K562 (cell line): ENCODE measurements around the gene SUCNR1. TPM values are rescaled to one million over a fixed set of nuclear protein-coding genes. Genes with fewer than 3 reads are reported as not detected.

ENCODE experiments used
- BCOR ChIP-seq: fragments of 450-650 bp; IDR thresholded peaks from 2 replicates; pipeline ENCODE4 v1.6.1; 2016
- BRD9 ChIP-seq: fragments of 450-650 bp; IDR thresholded peaks from 2 replicates; pipeline ENCODE4 v1.6.1; 2018; ENCODE audit warnings: low read depth; ENCODE audit not compliant: partially characterized antibody
- CBFA2T3 ChIP-seq: fragments of 450-650 bp; IDR thresholded peaks from 2 replicates; pipeline ENCODE4 v1.6.1; 2017
- FOXA1 ChIP-seq: fragments of 450-650 bp; IDR thresholded peaks from 2 replicates; pipeline ENCODE4 v1.6.1; 2016; ENCODE audit warnings: mild to moderate bottlenecking, borderline replicate concordance
- KAT7 ChIP-seq: sonication (generic); formaldehyde crosslinking; IDR thresholded peaks from 2 replicates; pipeline ENCODE4 v1.8.0; 2022; ENCODE audit warnings: missing genetic modification reagents, mild to moderate bottlenecking, borderline replicate concordance
- KDM1A ChIP-seq, 2 experiments: fragments of 450-650 bp; IDR thresholded peaks; 2 replicates each; pipeline ENCODE4 v1.6.1; 2016; ENCODE audit warnings: mild to moderate bottlenecking in 2 of 2
- LEF1 ChIP-seq: fragments of 450-650 bp; IDR thresholded peaks from 2 replicates; pipeline ENCODE4 v1.6.1; 2016; ENCODE audit warnings: mild to moderate bottlenecking
- MTA1 ChIP-seq: fragments of 450-650 bp; IDR thresholded peaks from 2 replicates; pipeline ENCODE4 v1.6.1; 2017; ENCODE audit warnings: borderline replicate concordance
- PHF20 ChIP-seq: fragments of 450-650 bp; IDR thresholded peaks from 2 replicates; pipeline ENCODE4 v1.6.1; 2018; ENCODE audit not compliant: partially characterized antibody
- POLR3G ChIP-seq: IDR thresholded peaks from 2 replicates; pipeline ENCODE4 v1.6.1; 2011; ENCODE audit not compliant: insufficient read length, insufficient replicate concordance; ENCODE audit errors: extremely low read depth
- POU5F1 ChIP-seq: fragments of 150-350 bp; IDR thresholded peaks from 2 replicates; pipeline ENCODE4 v1.6.1; 2014; ENCODE audit warnings: borderline replicate concordance, low read length, low read depth, mild to moderate bottlenecking; ENCODE audit not compliant: partially characterized antibody
- SIN3B ChIP-seq: fragments of 450-650 bp; IDR thresholded peaks from 2 replicates; pipeline ENCODE4 v1.6.1; 2017; ENCODE audit warnings: low read depth, mild to moderate bottlenecking, moderate library complexity
- TAL1 ChIP-seq: fragments of 450-650 bp; IDR thresholded peaks from 2 replicates; pipeline ENCODE4 v1.6.1; 2016; ENCODE audit warnings: mild to moderate bottlenecking
- TCFL5 ChIP-seq: fragments of 250-450 bp; sonication (Bioruptor Pico); conservative IDR thresholded peaks from 2 replicates; pipeline ENCODE4 v1.6.1; 2021; ENCODE audit warnings: mild to moderate bottlenecking, moderate library complexity, matching md5 sums
- TRIM24 ChIP-seq, 2 experiments: fragments of 450-650 bp; IDR thresholded peaks; 2 replicates each; pipeline ENCODE4 v1.6.1; 2016
- ZNF311 ChIP-seq: fragments of 250-450 bp; sonication (Bioruptor Pico); IDR thresholded peaks from 2 replicates; pipeline ENCODE4 v1.4.0; 2020; ENCODE audit warnings: mild to moderate bottlenecking, moderate library complexity
- ZNF79 ChIP-seq: fragments of 250-450 bp; sonication (Bioruptor Pico); IDR thresholded peaks from 2 replicates; pipeline ENCODE4 v1.4.0; 2020; ENCODE audit warnings: low read depth, mild to moderate bottlenecking, moderate library complexity
- ZSCAN32 ChIP-seq: fragments of 450-650 bp; formaldehyde crosslinking; IDR thresholded peaks from 2 replicates; pipeline ENCODE4 v1.4.0; 2020; ENCODE audit warnings: mild to moderate bottlenecking, moderate library complexity
- polyA plus RNA-seq, 8 experiments: library from polyadenylated mRNA; depleted of rRNA in 4 of 8; stranded (reverse) in 5 of 8; unstranded in 3 of 8; fragments of >200 nt; fragmentation: Nextera tagmentation in 2 of 8; fragmentation: Illumina TruSeq in 1 of 8; extraction: Ambion mirVana in 2 of 8; extraction: Trizol in 1 of 8; gene quantifications; 2 replicates each; pipeline versions ENCODE4 v1.2.1 to v1.2.3, GENCODE V29; 2011 to 2014; ENCODE audit warnings: inconsistent platforms in 1 of 8, missing spikeins in 1 of 8
- total RNA-seq, 7 experiments: library from RNA; depleted of rRNA in 6 of 7; stranded (reverse); fragments of >200 nt in 6 of 7; fragmentation: Illumina TruSeq in 2 of 7; extraction: Trizol in 2 of 7; gene quantifications; 2 replicates each; pipeline versions ENCODE4 v1.2.1 to v1.2.3, GENCODE V29; 2011 to 2021; ENCODE audit warnings: low replicate concordance in 1 of 7
- TF ChIP-seq, protein P1 (sequence below): fragments of 450-650 bp; IDR thresholded peaks from 2 replicates; pipeline ENCODE4 v1.7.0; 2016; ENCODE audit warnings: borderline replicate concordance
- TF ChIP-seq, protein P2 (sequence below), 2 experiments: fragments of 450-650 bp in 1 of 2; IDR thresholded peaks; 2 replicates each; pipeline ENCODE4 v1.6.1; 2011 to 2017; ENCODE audit warnings: low read depth in 2 of 2, antibody characterized with exemption in 1 of 2, borderline replicate concordance in 1 of 2, low read length in 1 of 2, mild to moderate bottlenecking in 1 of 2, mixed read lengths in 1 of 2; ENCODE audit not compliant: control insufficient read depth in 1 of 2
- TF ChIP-seq, protein P3 (sequence below): fragments of 250-450 bp; sonication (Bioruptor Pico); IDR thresholded peaks from 2 replicates; pipeline ENCODE4 v1.5.0; 2020; ENCODE audit warnings: mild to moderate bottlenecking, borderline replicate concordance

The SUCNR1 gene
- total and polyA plus RNA-seq, 9 of the 15 experiments (the other 6 are each of a cell fraction or from before 2014, with no cell fraction given): 0.04 to 0.54 (median 0.13) TPM

DNA sequence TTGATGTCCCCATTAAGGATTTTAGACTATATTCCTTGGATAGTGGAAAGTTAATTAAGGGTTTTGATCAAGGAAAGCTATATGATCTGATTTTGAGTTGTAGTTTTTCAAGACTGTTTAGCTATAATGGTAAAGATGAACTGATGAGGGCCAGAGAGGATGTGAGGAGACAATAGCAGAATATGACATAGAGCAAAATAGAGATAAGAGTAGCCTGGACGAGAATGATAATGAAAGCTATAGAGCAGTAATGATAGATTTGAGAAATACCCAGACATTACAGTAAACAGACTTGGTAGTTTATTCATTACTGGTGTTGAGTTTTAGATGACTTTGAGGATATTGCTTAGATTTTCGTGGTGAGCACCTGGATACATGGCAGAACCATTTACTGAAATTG lies 3.8 kb downstream of the SUCNR1 start (continued):
- TF ChIP-seq, protein P1, sequence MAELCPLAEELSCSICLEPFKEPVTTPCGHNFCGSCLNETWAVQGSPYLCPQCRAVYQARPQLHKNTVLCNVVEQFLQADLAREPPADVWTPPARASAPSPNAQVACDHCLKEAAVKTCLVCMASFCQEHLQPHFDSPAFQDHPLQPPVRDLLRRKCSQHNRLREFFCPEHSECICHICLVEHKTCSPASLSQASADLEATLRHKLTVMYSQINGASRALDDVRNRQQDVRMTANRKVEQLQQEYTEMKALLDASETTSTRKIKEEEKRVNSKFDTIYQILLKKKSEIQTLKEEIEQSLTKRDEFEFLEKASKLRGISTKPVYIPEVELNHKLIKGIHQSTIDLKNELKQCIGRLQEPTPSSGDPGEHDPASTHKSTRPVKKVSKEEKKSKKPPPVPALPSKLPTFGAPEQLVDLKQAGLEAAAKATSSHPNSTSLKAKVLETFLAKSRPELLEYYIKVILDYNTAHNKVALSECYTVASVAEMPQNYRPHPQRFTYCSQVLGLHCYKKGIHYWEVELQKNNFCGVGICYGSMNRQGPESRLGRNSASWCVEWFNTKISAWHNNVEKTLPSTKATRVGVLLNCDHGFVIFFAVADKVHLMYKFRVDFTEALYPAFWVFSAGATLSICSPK: no peak
- TF ChIP-seq KAT7 (CRISPR knock-in tag) (no peak), POLR3G (no peak), KDM1A (IDR thresholded peaks at IDR 0.05) (peak; percentile 47 to 49; a peak in 3 of 4 replicates), TAL1 (peak; percentile 90), TRIM24 (IDR thresholded peaks at IDR 0.05) (peak; percentile 26 to 73; a peak in 3 of 4 replicates), ZSCAN32 (CRISPR knock-in tag) (no peak), ZNF311 (CRISPR knock-in tag) (no peak), POU5F1 (no peak), LEF1 (0 out of 2 replicates have a peak, but pooled peaks have one; percentile 60), ZNF79 (CRISPR knock-in tag) (no peak), TCFL5 (no peak), PHF20 (no peak), CBFA2T3 (peak; percentile 88), FOXA1 (no peak), BCOR (no peak), BRD9 (no peak), SIN3B (no peak), MTA1 (0 out of 2 replicates have a peak, but pooled peaks have one; percentile 27)
- TF ChIP-seq, protein P2, sequence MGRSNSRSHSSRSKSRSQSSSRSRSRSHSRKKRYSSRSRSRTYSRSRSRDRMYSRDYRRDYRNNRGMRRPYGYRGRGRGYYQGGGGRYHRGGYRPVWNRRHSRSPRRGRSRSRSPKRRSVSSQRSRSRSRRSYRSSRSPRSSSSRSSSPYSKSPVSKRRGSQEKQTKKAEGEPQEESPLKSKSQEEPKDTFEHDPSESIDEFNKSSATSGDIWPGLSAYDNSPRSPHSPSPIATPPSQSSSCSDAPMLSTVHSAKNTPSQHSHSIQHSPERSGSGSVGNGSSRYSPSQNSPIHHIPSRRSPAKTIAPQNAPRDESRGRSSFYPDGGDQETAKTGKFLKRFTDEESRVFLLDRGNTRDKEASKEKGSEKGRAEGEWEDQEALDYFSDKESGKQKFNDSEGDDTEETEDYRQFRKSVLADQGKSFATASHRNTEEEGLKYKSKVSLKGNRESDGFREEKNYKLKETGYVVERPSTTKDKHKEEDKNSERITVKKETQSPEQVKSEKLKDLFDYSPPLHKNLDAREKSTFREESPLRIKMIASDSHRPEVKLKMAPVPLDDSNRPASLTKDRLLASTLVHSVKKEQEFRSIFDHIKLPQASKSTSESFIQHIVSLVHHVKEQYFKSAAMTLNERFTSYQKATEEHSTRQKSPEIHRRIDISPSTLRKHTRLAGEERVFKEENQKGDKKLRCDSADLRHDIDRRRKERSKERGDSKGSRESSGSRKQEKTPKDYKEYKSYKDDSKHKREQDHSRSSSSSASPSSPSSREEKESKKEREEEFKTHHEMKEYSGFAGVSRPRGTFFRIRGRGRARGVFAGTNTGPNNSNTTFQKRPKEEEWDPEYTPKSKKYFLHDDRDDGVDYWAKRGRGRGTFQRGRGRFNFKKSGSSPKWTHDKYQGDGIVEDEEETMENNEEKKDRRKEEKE (IDR thresholded peaks at IDR 0.05; ENCODE audit: borderline replicate concordance in 1 of 2, control insufficient read depth in 1 of 2, low read depth in 2 of 2, low read length in 1 of 2): no peak
- TF ChIP-seq, protein P3, sequence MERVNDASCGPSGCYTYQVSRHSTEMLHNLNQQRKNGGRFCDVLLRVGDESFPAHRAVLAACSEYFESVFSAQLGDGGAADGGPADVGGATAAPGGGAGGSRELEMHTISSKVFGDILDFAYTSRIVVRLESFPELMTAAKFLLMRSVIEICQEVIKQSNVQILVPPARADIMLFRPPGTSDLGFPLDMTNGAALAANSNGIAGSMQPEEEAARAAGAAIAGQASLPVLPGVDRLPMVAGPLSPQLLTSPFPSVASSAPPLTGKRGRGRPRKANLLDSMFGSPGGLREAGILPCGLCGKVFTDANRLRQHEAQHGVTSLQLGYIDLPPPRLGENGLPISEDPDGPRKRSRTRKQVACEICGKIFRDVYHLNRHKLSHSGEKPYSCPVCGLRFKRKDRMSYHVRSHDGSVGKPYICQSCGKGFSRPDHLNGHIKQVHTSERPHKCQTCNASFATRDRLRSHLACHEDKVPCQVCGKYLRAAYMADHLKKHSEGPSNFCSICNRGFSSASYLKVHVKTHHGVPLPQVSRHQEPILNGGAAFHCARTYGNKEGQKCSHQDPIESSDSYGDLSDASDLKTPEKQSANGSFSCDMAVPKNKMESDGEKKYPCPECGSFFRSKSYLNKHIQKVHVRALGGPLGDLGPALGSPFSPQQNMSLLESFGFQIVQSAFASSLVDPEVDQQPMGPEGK (CRISPR knock-in tag): no peak
